ENCODE measurements around the gene GALNT17. TPM values are rescaled to one million over a fixed set of nuclear protein-coding genes. Genes with fewer than 3 reads are reported as not detected.

Gene GALNT17
- total RNA-seq, 5 donors from 2014 or later (not counting 1 experiment from before 2014, with no cell fraction given), result 0.09 to 0.20 TPM; not detected in 3

- 100% methylated on average over 1 of the region's 9 CpGs for WGBS (ENCODE audit: insufficient coverage)
- no peak overlapping the region for H3K4me3 ChIP-seq (ENCODE audit: control insufficient read depth in 1 of 2, extremely low read depth in 1 of 2, low read length in 1 of 2)
- Mint-ChIP-seq H3K27ac (no peak overlapping the region), H3K36me3 (no peaks in the 10 kb centered on the region), H3K9me3 (peaks cover 15 to 39% (median 27%) of the 10 kb centered on the region in 3 donors), H3K4me3 (no peak overlapping the region), H3K27me3 (no peaks in the 10 kb centered on the region), H3K4me1 (no peaks in the 10 kb centered on the region)
- H3K27me3 ChIP-seq (replicated peaks in 1 of 2; ENCODE audit: control insufficient read depth in 2 of 2, extremely low read depth in 1 of 2, insufficient read depth in 2 of 2, low read length in 1 of 2), result no peaks in the 10 kb centered on the region
- H3K9me3 ChIP-seq, result no peaks in the 10 kb centered on the region
- H3K27ac ChIP-seq (ENCODE audit: low read length), result no peak overlapping the region
- ChIA-PET POLR2A (no interaction called here), CTCF (no interaction called here)
- no peaks in the 10 kb centered on the region for H3K36me3 ChIP-seq (ENCODE audit: control insufficient read depth in 2 of 2, extremely low read depth in 1 of 2, insufficient read depth in 1 of 2, low read length in 1 of 2)
- ATAC-seq (replicated peaks in 1 of 4) (no peak), DNase-seq (no peak)
- H3K4me1 ChIP-seq (ENCODE audit: control insufficient read depth in 1 of 2, extremely low read depth in 1 of 2, insufficient read depth in 2 of 2, low read length in 2 of 2), result no peaks in the 10 kb centered on the region
These were observed 213.4 kb downstream of the GALNT17 start for GRCh38 chr7:71345117-71345884.

- CTCF ChIA-PET, result no interaction called here
- POLR2A ChIA-PET, result no interaction called here
- Histone ChIP-seq H3K27me3 (replicated peaks in 1 of 2; ENCODE audit: control insufficient read depth in 2 of 2, extremely low read depth in 1 of 2, insufficient read depth in 2 of 2, low read length in 1 of 2) (no peaks in the 10 kb centered on the region), H3K36me3 (ENCODE audit: control insufficient read depth in 2 of 2, extremely low read depth in 1 of 2, insufficient read depth in 1 of 2, low read length in 1 of 2) (no peaks in the 10 kb centered on the region), H3K9me3 (no peaks in the 10 kb centered on the region), H3K4me1 (ENCODE audit: control insufficient read depth in 1 of 2, extremely low read depth in 1 of 2, insufficient read depth in 2 of 2, low read length in 2 of 2) (no peaks in the 10 kb centered on the region), H3K27ac (ENCODE audit: low read length) (no peak overlapping the region), H3K4me3 (ENCODE audit: control insufficient read depth in 1 of 2, extremely low read depth in 1 of 2, low read length in 1 of 2) (no peak overlapping the region)
- H3K9me3 Mint-ChIP-seq, result peaks cover 21 to 34% (median 26%) of the 10 kb centered on the region in 3 donors
- H3K27me3 Mint-ChIP-seq, result no peaks in the 10 kb centered on the region
- no peaks in the 10 kb centered on the region for H3K4me1 Mint-ChIP-seq
- no peak overlapping the region for H3K4me3 Mint-ChIP-seq
- ATAC-seq (replicated peaks in 1 of 4) (no peak), DNase-seq (no peak)
- H3K27ac Mint-ChIP-seq, result no peak overlapping the region
- no peaks in the 10 kb centered on the region for H3K36me3 Mint-ChIP-seq
- WGBS (ENCODE audit: insufficient coverage), result 65% methylated on average over 8 of the region's 16 CpGs
These were observed 217.1 kb downstream of the GALNT17 start for GRCh38 chr7:71348821-71349681.

GRCh38 chr7:71349682-71350481 is 217.9 kb downstream of the GALNT17 start:
- H3K4me1 ChIP-seq (ENCODE audit: control insufficient read depth in 1 of 2, extremely low read depth in 1 of 2, insufficient read depth in 2 of 2, low read length in 2 of 2), result no peaks in the 10 kb centered on the region
- no peak overlapping the region for H3K27ac Mint-ChIP-seq
- DNase-seq, result no peak
- no peak overlapping the region for H3K4me3 ChIP-seq (ENCODE audit: control insufficient read depth in 1 of 2, extremely low read depth in 1 of 2, low read length in 1 of 2)
- whole genome bisulfite sequencing (ENCODE audit: insufficient coverage), result no CpG with 5 or more reads among the region's 5 CpGs
- H3K27me3 ChIP-seq (replicated peaks in 1 of 2; ENCODE audit: control insufficient read depth in 2 of 2, extremely low read depth in 1 of 2, insufficient read depth in 2 of 2, low read length in 1 of 2), result no peaks in the 10 kb centered on the region
- peaks cover 14 to 31% (median 17%) of the 10 kb centered on the region in 3 donors for H3K9me3 Mint-ChIP-seq
- H3K36me3 Mint-ChIP-seq, result no peaks in the 10 kb centered on the region
- no peaks in the 10 kb centered on the region for H3K9me3 ChIP-seq
- ChIA-PET CTCF (no interaction called here), POLR2A (no interaction called here)
- H3K27me3 Mint-ChIP-seq, result no peaks in the 10 kb centered on the region
- no peak overlapping the region for H3K4me3 Mint-ChIP-seq
- no peaks in the 10 kb centered on the region for H3K4me1 Mint-ChIP-seq
- no peak for ATAC-seq (replicated peaks in 1 of 4)
- H3K36me3 ChIP-seq (ENCODE audit: control insufficient read depth in 2 of 2, extremely low read depth in 1 of 2, insufficient read depth in 1 of 2, low read length in 1 of 2), result no peaks in the 10 kb centered on the region
- H3K27ac ChIP-seq (ENCODE audit: low read length), result no peak overlapping the region

- Mint-ChIP-seq H3K4me1 (no peaks in the 10 kb centered on the region), H3K27ac (no peak overlapping the region)
- CTCF ChIA-PET, result no interaction called here
These were observed 218.7 kb downstream of the GALNT17 start for GRCh38 chr7:71350680-71351079.

GRCh38 chr7:71354716-71355115 is 222.8 kb downstream of the GALNT17 start:
- no peaks in the 10 kb centered on the region for H3K27me3 Mint-ChIP-seq
- ChIA-PET CTCF (no interaction called here), POLR2A (no interaction called here)
- no peaks in the 10 kb centered on the region for H3K4me1 Mint-ChIP-seq
- DNase-seq, result no peak
- no peak overlapping the region for H3K27ac Mint-ChIP-seq
- H3K4me3 Mint-ChIP-seq, result no peak overlapping the region
- Histone ChIP-seq H3K4me3 (ENCODE audit: control insufficient read depth in 1 of 2, extremely low read depth in 1 of 2, low read length in 1 of 2) (no peak overlapping the region), H3K27ac (ENCODE audit: low read length) (no peak overlapping the region), H3K4me1 (ENCODE audit: control insufficient read depth in 1 of 2, extremely low read depth in 1 of 2, insufficient read depth in 2 of 2, low read length in 2 of 2) (no peaks in the 10 kb centered on the region), H3K27me3 (replicated peaks in 1 of 2; ENCODE audit: control insufficient read depth in 2 of 2, extremely low read depth in 1 of 2, insufficient read depth in 2 of 2, low read length in 1 of 2) (no peaks in the 10 kb centered on the region), H3K9me3 (no peaks in the 10 kb centered on the region), H3K36me3 (ENCODE audit: control insufficient read depth in 2 of 2, extremely low read depth in 1 of 2, insufficient read depth in 1 of 2, low read length in 1 of 2) (no peaks in the 10 kb centered on the region)
- no peak for ATAC-seq (replicated peaks in 1 of 4)
- no peaks in the 10 kb centered on the region for H3K36me3 Mint-ChIP-seq
- H3K9me3 Mint-ChIP-seq, result peaks cover 11 to 29% (median 12%) of the 10 kb centered on the region in 3 donors

More at GRCh38 chr7:71350680-71351079, 218.7 kb downstream of the GALNT17 start:
- Mint-ChIP-seq H3K36me3 (no peaks in the 10 kb centered on the region), H3K4me3 (no peak overlapping the region), H3K9me3 (peaks cover 12 to 31% (median 14%) of the 10 kb centered on the region in 3 donors), H3K27me3 (no peaks in the 10 kb centered on the region)
- no peaks in the 10 kb centered on the region for H3K4me1 ChIP-seq (ENCODE audit: control insufficient read depth in 1 of 2, extremely low read depth in 1 of 2, insufficient read depth in 2 of 2, low read length in 2 of 2)
- no peaks in the 10 kb centered on the region for H3K27me3 ChIP-seq (replicated peaks in 1 of 2; ENCODE audit: control insufficient read depth in 2 of 2, extremely low read depth in 1 of 2, insufficient read depth in 2 of 2, low read length in 1 of 2)
- H3K4me3 ChIP-seq (ENCODE audit: control insufficient read depth in 1 of 2, extremely low read depth in 1 of 2, low read length in 1 of 2), result no peak overlapping the region
- DNase-seq (no peak), ATAC-seq (replicated peaks in 1 of 4) (no peak)
- POLR2A ChIA-PET, result no interaction called here
- no peaks in the 10 kb centered on the region for H3K9me3 ChIP-seq
- no peak overlapping the region for H3K27ac ChIP-seq (ENCODE audit: low read length)
- H3K36me3 ChIP-seq (ENCODE audit: control insufficient read depth in 2 of 2, extremely low read depth in 1 of 2, insufficient read depth in 1 of 2, low read length in 1 of 2), result no peaks in the 10 kb centered on the region
- no CpG with 5 or more reads among the region's 2 CpGs for WGBS (ENCODE audit: insufficient coverage)

GRCh38 chr7:71361451-71362032 is 229.6 kb downstream of the GALNT17 start:
- H3K4me1 Mint-ChIP-seq, result no peaks in the 10 kb centered on the region
- no peaks in the 10 kb centered on the region for H3K9me3 ChIP-seq

More at GRCh38 chr7:71361451-71362032, 229.6 kb downstream of the GALNT17 start:
- Mint-ChIP-seq H3K27ac (no peak overlapping the region), H3K27me3 (no peaks in the 10 kb centered on the region), H3K4me3 (no peak overlapping the region), H3K36me3 (no peaks in the 10 kb centered on the region), H3K9me3 (peaks cover 14 to 27% (median 14%) of the 10 kb centered on the region in 3 donors)
- no peak overlapping the region for H3K4me3 ChIP-seq (ENCODE audit: control insufficient read depth in 1 of 2, extremely low read depth in 1 of 2, low read length in 1 of 2)
- CTCF ChIA-PET, result no interaction called here
- DNase-seq (no peak), ATAC-seq (replicated peaks in 1 of 4) (no peak)
- H3K36me3 ChIP-seq (ENCODE audit: control insufficient read depth in 2 of 2, extremely low read depth in 1 of 2, insufficient read depth in 1 of 2, low read length in 1 of 2), result no peaks in the 10 kb centered on the region
- WGBS (ENCODE audit: insufficient coverage), result 54% methylated on average over 3 of the region's 4 CpGs
- no peaks in the 10 kb centered on the region for H3K27me3 ChIP-seq (replicated peaks in 1 of 2; ENCODE audit: control insufficient read depth in 2 of 2, extremely low read depth in 1 of 2, insufficient read depth in 2 of 2, low read length in 1 of 2)
- no peaks in the 10 kb centered on the region for H3K4me1 ChIP-seq (ENCODE audit: control insufficient read depth in 1 of 2, extremely low read depth in 1 of 2, insufficient read depth in 2 of 2, low read length in 2 of 2)
- POLR2A ChIA-PET, result no interaction called here
- no peak overlapping the region for H3K27ac ChIP-seq (ENCODE audit: low read length)
